Smooth muscle cell (in vitro differentiated cells): ENCODE results near the gene ACYP1. TPM values are rescaled to one million over a fixed set of nuclear protein-coding genes. Genes with fewer than 3 reads are reported as not detected.

Experiments used
- DNase-seq: peaks from one replicate; lab custom pipeline; 2025; ENCODE audit not compliant: unreplicated experiment; lab: John Stamatoyannopoulos, UW
- H2AFZ ChIP-seq: fragments of 200-600 bp; sonication (generic); 2 replicates; pipeline ENCODE4 v1.6.0; 2016; ENCODE audit warnings: antibody characterized with exemption, low read depth, mild to moderate bottlenecking
- H3F3A ChIP-seq: fragments of 200-600 bp; sonication (generic); 2 replicates; pipeline ENCODE4 v1.6.0; 2017; ENCODE audit warnings: antibody characterized with exemption, low read depth
- H3K27ac ChIP-seq: fragments of 200-600 bp; sonication (generic); 2 replicates; pipeline ENCODE4 v1.5.1; 2016; ENCODE audit warnings: low read depth, mild to moderate bottlenecking
- H3K27me3 ChIP-seq: fragments of 200-600 bp; sonication (generic); 2 replicates; pipeline ENCODE4 v1.6.1; 2016; ENCODE audit warnings: low read depth, mild to moderate bottlenecking
- H3K36me3 ChIP-seq: fragments of 200-600 bp; sonication (generic); 2 replicates; pipeline ENCODE4 v1.5.1; 2016; ENCODE audit warnings: low read depth
- H3K4me1 ChIP-seq: fragments of 200-600 bp; sonication (generic); 2 replicates; pipeline ENCODE4 v1.5.1; 2016; ENCODE audit warnings: low read depth
- H3K4me2 ChIP-seq: fragments of 200-600 bp; sonication (generic); 2 replicates; pipeline ENCODE4 v1.6.0; 2016; ENCODE audit warnings: mild to moderate bottlenecking
- H3K4me3 ChIP-seq: fragments of 200-600 bp; sonication (generic); 2 replicates; pipeline ENCODE4 v1.5.1; 2016; ENCODE audit warnings: mild to moderate bottlenecking
- H3K79me2 ChIP-seq: fragments of 200-600 bp; sonication (generic); 2 replicates; pipeline ENCODE4 v1.6.0; 2016; ENCODE audit warnings: low read depth, mild to moderate bottlenecking
- H3K9ac ChIP-seq: fragments of 200-600 bp; sonication (generic); 2 replicates; pipeline ENCODE4 v1.6.0; 2016; ENCODE audit warnings: low read depth
- H3K9me3 ChIP-seq: fragments of 200-600 bp; sonication (generic); replicated peaks from 2 replicates; pipeline ENCODE4 v1.5.1; 2016; ENCODE audit warnings: low read depth
- H4K20me1 ChIP-seq: fragments of 200-600 bp; sonication (generic); 2 replicates; pipeline ENCODE4 v1.6.0; 2016; ENCODE audit warnings: low read depth
- CTCF ChIP-seq: fragments of 200-600 bp; sonication (generic); IDR thresholded peaks from 2 replicates; pipeline ENCODE4 v1.5.1; 2017; ENCODE audit warnings: borderline replicate concordance, mild to moderate bottlenecking, antibody characterized with exemption; ENCODE audit not compliant: insufficient read depth, poor library complexity, severe bottlenecking
- WGBS: methylation state at CpG from one replicate; pipeline ENCODE4 v1.1.7; 2016; ENCODE audit warnings: low lambda C conversion rate; 5-methylcytosine and 5-hydroxymethylcytosine counted together
- polyA plus RNA-seq: library from polyadenylated mRNA; unstranded; fragments of >200 nt; fragmentation: Nextera tagmentation; extraction: Ambion mirVana; gene quantifications from 2 replicates; pipeline ENCODE4 v1.2.1, GENCODE V29; 2016
- total RNA-seq: library from RNA; depleted of rRNA; stranded (reverse); fragments of >200 nt; gene quantifications from 2 replicates; pipeline ENCODE4 v1.2.3, GENCODE V29; 2014

The ACYP1 gene
- total and polyA plus RNA-seq, 2 experiments from 2014 or later: 12.2 to 14.9 TPM

GRCh38 chr14:75032939-75033338, 30.9 kb downstream of the ACYP1 start:
- Histone ChIP-seq H3K4me2 (no peak overlapping the region), H3K27me3 (no peaks in the 10 kb centered on the region), H3K4me1 (no peaks in the 10 kb centered on the region), H3K9me3 (no peaks in the 10 kb centered on the region), H3F3A (no peaks in the 10 kb centered on the region), H3K36me3 (no peaks in the 10 kb centered on the region), H2AFZ (no peak overlapping the region), H3K9ac (no peak overlapping the region), H3K27ac (no peak overlapping the region), H3K79me2 (no peaks in the 10 kb centered on the region), H3K4me3 (no peak overlapping the region), H4K20me1 (no peaks in the 10 kb centered on the region)
- TF ChIP-seq CTCF: no peak
- DNase-seq: no peak
- 100% methylated on average over 2 of the region's 2 CpGs for WGBS

GRCh38 chr14:75030147-75030546, 33.7 kb downstream of the ACYP1 start:
- no peaks in the 10 kb centered on the region for H3K36me3 ChIP-seq
- no peaks in the 10 kb centered on the region for H3F3A ChIP-seq
- no peaks in the 10 kb centered on the region for H4K20me1 ChIP-seq
- no peak overlapping the region for H3K9ac ChIP-seq
- H2AFZ ChIP-seq: no peak overlapping the region
- no peak for DNase-seq
- no peaks in the 10 kb centered on the region for H3K9me3 ChIP-seq
- H3K27me3 ChIP-seq: no peaks in the 10 kb centered on the region
- WGBS: 0% methylated on average over 1 of the region's 1 CpG
- no peak overlapping the region for H3K4me2 ChIP-seq
- H3K4me1 ChIP-seq: no peaks in the 10 kb centered on the region
- H3K4me3 ChIP-seq: no peak overlapping the region
- H3K27ac ChIP-seq: no peak overlapping the region
- H3K79me2 ChIP-seq: no peaks in the 10 kb centered on the region
- no peak for TF ChIP-seq CTCF

- no peaks in the 10 kb centered on the region for H3F3A ChIP-seq
- no peak overlapping the region for H3K4me2 ChIP-seq
- no peaks in the 10 kb centered on the region for H3K4me1 ChIP-seq
- no peaks in the 10 kb centered on the region for H3K27me3 ChIP-seq
- no peak for TF ChIP-seq CTCF
- 95% methylated on average over 2 of the region's 2 CpGs for WGBS
- no peaks in the 10 kb centered on the region for H3K36me3 ChIP-seq
- H3K27ac ChIP-seq: no peak overlapping the region
- no peak for DNase-seq
- no peak overlapping the region for H2AFZ ChIP-seq
- H3K79me2 ChIP-seq: no peaks in the 10 kb centered on the region
- no peak overlapping the region for H3K4me3 ChIP-seq
- no peaks in the 10 kb centered on the region for H4K20me1 ChIP-seq
- no peak overlapping the region for H3K9ac ChIP-seq
- H3K9me3 ChIP-seq: no peaks in the 10 kb centered on the region
These were observed 37.9 kb downstream of the ACYP1 start for GRCh38 chr14:75025876-75026275.

GRCh38 chr14:75025082-75025481, 38.7 kb downstream of the ACYP1 start:
- Histone ChIP-seq H3K9ac (no peak overlapping the region), H3K27me3 (no peaks in the 10 kb centered on the region), H3K4me1 (no peaks in the 10 kb centered on the region), H3K27ac (no peak overlapping the region), H3K4me3 (no peak overlapping the region), H2AFZ (no peak overlapping the region), H3K36me3 (no peaks in the 10 kb centered on the region), H4K20me1 (no peaks in the 10 kb centered on the region), H3K79me2 (no peaks in the 10 kb centered on the region), H3F3A (no peaks in the 10 kb centered on the region), H3K4me2 (no peak overlapping the region), H3K9me3 (no peaks in the 10 kb centered on the region)
- WGBS: 68% methylated on average over 4 of the region's 4 CpGs
- no peak for TF ChIP-seq CTCF
- DNase-seq: no peak
